HepG2 (cell line): ENCODE measurements around the gene TDRD3.
A peak's percentile ranks its signal among the peaks of the same experiment; 100 is the strongest.

Experiments used
- HOXA9 ChIP-seq: sonication (generic); formaldehyde crosslinking; IDR thresholded peaks from 2 replicates; pipeline ENCODE4 v1.8.1; 2022; ENCODE audit warnings: missing genetic modification reagents, mild to moderate bottlenecking, moderate library complexity, borderline replicate concordance
- POLR2A ChIP-seq, 2 experiments: IDR thresholded peaks; 2 replicates each; pipeline ENCODE4 v1.6.1; 2011; ENCODE audit warnings: low read depth in 2 of 2, low read length in 2 of 2, mild to moderate bottlenecking in 1 of 2, moderate library complexity in 1 of 2; ENCODE audit not compliant: insufficient read depth in 1 of 2
- POLR2AphosphoS5 ChIP-seq: IDR thresholded peaks from 2 replicates; pipeline ENCODE4 v1.6.1; 2012; ENCODE audit warnings: low read depth, low read length
- SIN3A ChIP-seq: IDR thresholded peaks from 2 replicates; pipeline ENCODE4 v1.6.1; 2011; ENCODE audit warnings: low read depth, mild to moderate bottlenecking, control low read depth, low read length, borderline replicate concordance
- TCF7 ChIP-seq: sonication (generic); IDR thresholded peaks from 2 replicates; pipeline ENCODE4 v1.6.1; 2016; ENCODE audit warnings: antibody characterized with exemption, low read depth
- U2AF1 ChIP-seq: fragments of 200-400 bp; formaldehyde crosslinking; optimal IDR thresholded peaks from 2 replicates; pipeline ENCODE3; 2017; ENCODE audit warnings: mild to moderate bottlenecking, low read depth, low read length
- YY1 ChIP-seq: IDR thresholded peaks from 2 replicates; pipeline ENCODE4 v1.6.1; 2011; ENCODE audit warnings: low read length, low read depth, moderate library complexity, mild to moderate bottlenecking; ENCODE audit not compliant: insufficient read depth, insufficient replicate concordance
- ZFP36 ChIP-seq: fragments of 150-350 bp; IDR thresholded peaks from 2 replicates; pipeline ENCODE4 v1.6.1; 2018; ENCODE audit warnings: borderline replicate concordance, low read length, low read depth; ENCODE audit not compliant: partially characterized antibody
- ZNF274 ChIP-seq: sonication (generic); formaldehyde crosslinking; IDR thresholded peaks from 2 replicates; pipeline ENCODE4 v1.5.1; 2020; ENCODE audit warnings: mild to moderate bottlenecking, missing genetic modification reagents
- ZNF530 ChIP-seq: sonication (generic); formaldehyde crosslinking; IDR thresholded peaks from 2 replicates; pipeline ENCODE4 v1.5.0; 2020; ENCODE audit warnings: low read depth, mild to moderate bottlenecking, missing genetic modification reagents
- ZNF792 ChIP-seq: IDR thresholded peaks from 2 replicates; pipeline ENCODE4 v1.6.1; 2016
- TF ChIP-seq, protein P1 (sequence below): sonication (generic); formaldehyde crosslinking; IDR thresholded peaks from 2 replicates; pipeline ENCODE4 v1.5.0; 2020; ENCODE audit warnings: mild to moderate bottlenecking, missing genetic modification reagents, moderate library complexity
- TF ChIP-seq, protein P2 (sequence below): sonication (generic); formaldehyde crosslinking; IDR thresholded peaks from 2 replicates; pipeline ENCODE4 v1.9.0; 2021; ENCODE audit warnings: mild to moderate bottlenecking, missing genetic modification reagents

DNA sequence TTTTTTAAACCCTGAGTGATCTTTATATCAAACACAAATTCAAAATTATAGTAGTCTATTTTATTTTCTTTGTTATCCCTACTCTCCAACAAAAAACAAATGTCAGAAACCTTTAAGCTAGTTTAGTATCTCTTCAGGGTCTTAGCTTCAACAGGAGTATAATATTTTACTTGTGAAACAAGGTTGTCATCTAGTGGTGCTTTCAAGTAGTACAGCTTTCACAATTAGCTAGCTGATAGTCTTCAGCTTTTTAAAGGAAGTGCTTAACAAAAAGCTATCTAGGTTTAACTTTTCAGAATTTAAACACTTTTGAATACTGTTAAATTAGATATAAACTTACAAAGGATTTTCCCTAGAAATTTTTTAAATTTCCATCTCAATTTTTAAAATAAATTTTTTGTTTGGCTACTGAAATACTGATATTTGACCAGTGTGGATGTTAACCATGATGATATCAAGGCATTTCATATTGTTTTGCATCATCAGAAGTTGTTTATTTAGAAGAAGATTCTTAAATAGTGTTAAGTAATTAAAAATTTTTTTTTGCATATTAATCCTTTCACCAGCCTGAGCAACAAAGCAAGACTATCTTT, 34.2 kb downstream of the TDRD3 start:
- TF ChIP-seq POLR2A (IDR thresholded peaks at IDR 0.05; ENCODE audit: insufficient read depth in 1 of 2, low read depth in 2 of 2, low read length in 2 of 2) (no peak), SIN3A (no peak), ZNF530 (CRISPR knock-in tag) (no peak), HOXA9 (no peak), ZNF274 (CRISPR knock-in tag) (no peak), TCF7 (no peak), YY1 (no peak), ZFP36 (no peak), POLR2AphosphoS5 (no peak), ZNF792 (no peak), U2AF1 (no peak)
- TF ChIP-seq, protein P1, sequence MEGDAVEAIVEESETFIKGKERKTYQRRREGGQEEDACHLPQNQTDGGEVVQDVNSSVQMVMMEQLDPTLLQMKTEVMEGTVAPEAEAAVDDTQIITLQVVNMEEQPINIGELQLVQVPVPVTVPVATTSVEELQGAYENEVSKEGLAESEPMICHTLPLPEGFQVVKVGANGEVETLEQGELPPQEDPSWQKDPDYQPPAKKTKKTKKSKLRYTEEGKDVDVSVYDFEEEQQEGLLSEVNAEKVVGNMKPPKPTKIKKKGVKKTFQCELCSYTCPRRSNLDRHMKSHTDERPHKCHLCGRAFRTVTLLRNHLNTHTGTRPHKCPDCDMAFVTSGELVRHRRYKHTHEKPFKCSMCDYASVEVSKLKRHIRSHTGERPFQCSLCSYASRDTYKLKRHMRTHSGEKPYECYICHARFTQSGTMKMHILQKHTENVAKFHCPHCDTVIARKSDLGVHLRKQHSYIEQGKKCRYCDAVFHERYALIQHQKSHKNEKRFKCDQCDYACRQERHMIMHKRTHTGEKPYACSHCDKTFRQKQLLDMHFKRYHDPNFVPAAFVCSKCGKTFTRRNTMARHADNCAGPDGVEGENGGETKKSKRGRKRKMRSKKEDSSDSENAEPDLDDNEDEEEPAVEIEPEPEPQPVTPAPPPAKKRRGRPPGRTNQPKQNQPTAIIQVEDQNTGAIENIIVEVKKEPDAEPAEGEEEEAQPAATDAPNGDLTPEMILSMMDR = peak; percentile 72
- TF ChIP-seq, protein P2, sequence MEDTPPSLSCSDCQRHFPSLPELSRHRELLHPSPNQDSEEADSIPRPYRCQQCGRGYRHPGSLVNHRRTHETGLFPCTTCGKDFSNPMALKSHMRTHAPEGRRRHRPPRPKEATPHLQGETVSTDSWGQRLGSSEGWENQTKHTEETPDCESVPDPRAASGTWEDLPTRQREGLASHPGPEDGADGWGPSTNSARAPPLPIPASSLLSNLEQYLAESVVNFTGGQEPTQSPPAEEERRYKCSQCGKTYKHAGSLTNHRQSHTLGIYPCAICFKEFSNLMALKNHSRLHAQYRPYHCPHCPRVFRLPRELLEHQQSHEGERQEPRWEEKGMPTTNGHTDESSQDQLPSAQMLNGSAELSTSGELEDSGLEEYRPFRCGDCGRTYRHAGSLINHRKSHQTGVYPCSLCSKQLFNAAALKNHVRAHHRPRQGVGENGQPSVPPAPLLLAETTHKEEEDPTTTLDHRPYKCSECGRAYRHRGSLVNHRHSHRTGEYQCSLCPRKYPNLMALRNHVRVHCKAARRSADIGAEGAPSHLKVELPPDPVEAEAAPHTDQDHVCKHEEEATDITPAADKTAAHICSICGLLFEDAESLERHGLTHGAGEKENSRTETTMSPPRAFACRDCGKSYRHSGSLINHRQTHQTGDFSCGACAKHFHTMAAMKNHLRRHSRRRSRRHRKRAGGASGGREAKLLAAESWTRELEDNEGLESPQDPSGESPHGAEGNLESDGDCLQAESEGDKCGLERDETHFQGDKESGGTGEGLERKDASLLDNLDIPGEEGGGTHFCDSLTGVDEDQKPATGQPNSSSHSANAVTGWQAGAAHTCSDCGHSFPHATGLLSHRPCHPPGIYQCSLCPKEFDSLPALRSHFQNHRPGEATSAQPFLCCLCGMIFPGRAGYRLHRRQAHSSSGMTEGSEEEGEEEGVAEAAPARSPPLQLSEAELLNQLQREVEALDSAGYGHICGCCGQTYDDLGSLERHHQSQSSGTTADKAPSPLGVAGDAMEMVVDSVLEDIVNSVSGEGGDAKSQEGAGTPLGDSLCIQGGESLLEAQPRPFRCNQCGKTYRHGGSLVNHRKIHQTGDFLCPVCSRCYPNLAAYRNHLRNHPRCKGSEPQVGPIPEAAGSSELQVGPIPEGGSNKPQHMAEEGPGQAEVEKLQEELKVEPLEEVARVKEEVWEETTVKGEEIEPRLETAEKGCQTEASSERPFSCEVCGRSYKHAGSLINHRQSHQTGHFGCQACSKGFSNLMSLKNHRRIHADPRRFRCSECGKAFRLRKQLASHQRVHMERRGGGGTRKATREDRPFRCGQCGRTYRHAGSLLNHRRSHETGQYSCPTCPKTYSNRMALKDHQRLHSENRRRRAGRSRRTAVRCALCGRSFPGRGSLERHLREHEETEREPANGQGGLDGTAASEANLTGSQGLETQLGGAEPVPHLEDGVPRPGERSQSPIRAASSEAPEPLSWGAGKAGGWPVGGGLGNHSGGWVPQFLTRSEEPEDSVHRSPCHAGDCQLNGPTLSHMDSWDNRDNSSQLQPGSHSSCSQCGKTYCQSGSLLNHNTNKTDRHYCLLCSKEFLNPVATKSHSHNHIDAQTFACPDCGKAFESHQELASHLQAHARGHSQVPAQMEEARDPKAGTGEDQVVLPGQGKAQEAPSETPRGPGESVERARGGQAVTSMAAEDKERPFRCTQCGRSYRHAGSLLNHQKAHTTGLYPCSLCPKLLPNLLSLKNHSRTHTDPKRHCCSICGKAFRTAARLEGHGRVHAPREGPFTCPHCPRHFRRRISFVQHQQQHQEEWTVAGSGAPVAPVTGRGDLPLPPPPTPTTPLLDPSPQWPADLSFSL (CRISPR knock-in tag) = no peak
